Mesenchymal stem cell (in vitro differentiated cells and primary cell): ENCODE measurements around the gene CHD1.
A peak's percentile ranks its signal among the peaks of the same experiment; 100 is the strongest.

Source experiments
- DNase-seq: peaks from one replicate; pipeline ENCODE4 v3.0.0-alpha.2; 2013
- H2AFZ ChIP-seq: one replicate; pipeline ENCODE4 v1.6.1; 2013; ENCODE audit warnings: low read depth, mild to moderate bottlenecking, control low read depth, inconsistent platforms, low read length, moderate library complexity
- H2AK5ac ChIP-seq: 2 replicates; pipeline ENCODE4 v1.6.1; 2013; ENCODE audit warnings: low read length, moderate library complexity, mild to moderate bottlenecking, inconsistent platforms; ENCODE audit not compliant: severe bottlenecking
- H2BK120ac ChIP-seq: one replicate; pipeline ENCODE4 v1.6.1; 2013; ENCODE audit warnings: low read depth, mild to moderate bottlenecking, inconsistent platforms, low read length, moderate library complexity
- H2BK12ac ChIP-seq, 2 experiments: one replicate each; pipeline ENCODE4 v1.6.1; 2013; ENCODE audit warnings: inconsistent platforms in 2 of 2, low read length in 2 of 2, mild to moderate bottlenecking in 2 of 2, moderate library complexity in 2 of 2, control low read depth in 1 of 2
- H2BK15ac ChIP-seq: one replicate; pipeline ENCODE4 v1.6.1; 2013; ENCODE audit warnings: mild to moderate bottlenecking, low read depth, inconsistent platforms; ENCODE audit not compliant: poor library complexity, severe bottlenecking
- H2BK5ac ChIP-seq: 2 replicates; pipeline ENCODE4 v1.6.1; 2013; ENCODE audit warnings: low read depth, mild to moderate bottlenecking, low read length, control low read depth, inconsistent platforms; ENCODE audit not compliant: poor library complexity, severe bottlenecking
- H3K14ac ChIP-seq, 2 experiments: one replicate each; pipeline ENCODE4 v1.6.1; 2013; ENCODE audit warnings: inconsistent platforms in 2 of 2, low read length in 2 of 2, control low read depth in 1 of 2, mild to moderate bottlenecking in 1 of 2, moderate library complexity in 1 of 2
- H3K18ac ChIP-seq, 2 experiments: one replicate each; pipeline ENCODE4 v1.6.1; 2013; ENCODE audit warnings: inconsistent platforms in 2 of 2, low read length in 2 of 2, control low read depth in 1 of 2, low read depth in 1 of 2, mild to moderate bottlenecking in 1 of 2
- H3K23ac ChIP-seq, 2 experiments: one replicate each; pipeline ENCODE4 v1.6.1; 2013; ENCODE audit warnings: inconsistent platforms in 2 of 2, low read length in 2 of 2, mild to moderate bottlenecking in 2 of 2, moderate library complexity in 2 of 2, control low read depth in 1 of 2
- H3K27ac ChIP-seq: 2 replicates; pipeline ENCODE4 v1.5.1; 2013; ENCODE audit warnings: mild to moderate bottlenecking, moderate library complexity, low read length, control low read depth, inconsistent platforms; ENCODE audit not compliant: poor library complexity, severe bottlenecking
- H3K27me3 ChIP-seq, 2 experiments: 2 replicates each; pipeline versions ENCODE4 v1.6.1 to v1.7.0; 2013; ENCODE audit warnings: low read length in 2 of 2, mild to moderate bottlenecking in 2 of 2, moderate library complexity in 2 of 2, control low read depth in 1 of 2, inconsistent platforms in 1 of 2; ENCODE audit not compliant: control insufficient read depth in 1 of 2, insufficient read depth in 1 of 2
- H3K36me3 ChIP-seq, 2 experiments: 2 replicates each; pipeline versions ENCODE4 v1.6.1 to v1.7.0; 2013; ENCODE audit warnings: low read length in 2 of 2, control low read depth in 1 of 2, inconsistent platforms in 1 of 2, low read depth in 1 of 2, mild to moderate bottlenecking in 1 of 2; ENCODE audit not compliant: insufficient read depth in 2 of 2, control insufficient read depth in 1 of 2
- H3K4ac ChIP-seq, 2 experiments: one replicate each; pipeline ENCODE4 v1.6.1; 2013; ENCODE audit warnings: inconsistent platforms in 2 of 2, low read length in 2 of 2, mild to moderate bottlenecking in 2 of 2, moderate library complexity in 2 of 2, control low read depth in 1 of 2, low read depth in 1 of 2
- H3K4me1 ChIP-seq: 2 replicates; pipeline ENCODE4 v1.6.1; 2013; ENCODE audit warnings: low read depth, low read length, control low read depth; ENCODE audit not compliant: control insufficient read depth, insufficient read depth
- H3K4me2 ChIP-seq: 2 replicates; pipeline ENCODE4 v1.6.1; 2013; ENCODE audit warnings: low read length, mild to moderate bottlenecking, inconsistent platforms; ENCODE audit not compliant: poor library complexity, severe bottlenecking
- H3K4me3 ChIP-seq, 2 experiments: 2 replicates each; pipeline versions ENCODE4 v1.5.1 to v1.7.0; 2013; ENCODE audit warnings: low read length in 2 of 2, mild to moderate bottlenecking in 2 of 2, control low read depth in 1 of 2, low read depth in 1 of 2; ENCODE audit not compliant: insufficient read depth in 1 of 2
- H3K79me1 ChIP-seq: replicated peaks from 2 replicates; pipeline ENCODE4 v1.6.1; 2013; ENCODE audit warnings: mild to moderate bottlenecking, control low read depth, low read length, inconsistent platforms; ENCODE audit not compliant: poor library complexity, severe bottlenecking
- H3K9ac ChIP-seq: 2 replicates; pipeline ENCODE4 v1.7.0; 2013; ENCODE audit warnings: mild to moderate bottlenecking, low read length, moderate library complexity
- H3K9me3 ChIP-seq: 2 replicates; pipeline ENCODE4 v1.7.0; 2013; ENCODE audit warnings: mild to moderate bottlenecking, low read length; ENCODE audit not compliant: control insufficient read depth
- H4K8ac ChIP-seq: one replicate; pipeline ENCODE4 v1.6.1; 2013; ENCODE audit warnings: inconsistent platforms, mild to moderate bottlenecking, low read length, moderate library complexity
- H4K91ac ChIP-seq: one replicate; pipeline ENCODE4 v1.6.1; 2013; ENCODE audit warnings: mild to moderate bottlenecking, low read length, inconsistent platforms
- WGBS: methylation state at CpG from one replicate; pipeline ENCODE4 v1.1.7; 2013; ENCODE audit warnings: mixed read lengths; 5-methylcytosine and 5-hydroxymethylcytosine counted together

CHD1 gene

GRCh38 chr5:98927242-98927988 is 1.4 kb downstream of the CHD1 start:
- H2BK120ac ChIP-seq: no peak overlapping the region
- no peak overlapping the region for H2BK15ac ChIP-seq
- H3K9me3 ChIP-seq: no peaks in the 10 kb centered on the region
- peak overlapping the region; percentile 40 for H3K27ac ChIP-seq
- 2% methylated on average over 9 of the region's 14 CpGs for WGBS
- no peak overlapping the region for H2AK5ac ChIP-seq
- H2BK12ac ChIP-seq: no peak overlapping the region
- H3K27me3 ChIP-seq: no peaks in the 10 kb centered on the region
- H3K18ac ChIP-seq: no peak overlapping the region
- H3K4ac ChIP-seq: peak overlapping the region in 1 of 2 experiments; percentile 69
- H3K23ac ChIP-seq: no peak overlapping the region
- no peak overlapping the region for H4K8ac ChIP-seq
- peaks cover 12 to 44% of the 10 kb centered on the region in 2 experiments for H3K36me3 ChIP-seq
- H3K79me1 ChIP-seq: peaks cover 1% of the 10 kb centered on the region
- peak overlapping the region; percentile 100 for H3K9ac ChIP-seq
- H2AFZ ChIP-seq: no peak overlapping the region
- H3K4me2 ChIP-seq: peak overlapping the region; percentile 62
- no peak overlapping the region for H4K91ac ChIP-seq
- H3K4me3 ChIP-seq: peak overlapping the region; percentile 80 to 91
- peak; percentile 81 for DNase-seq
- H3K4me1 ChIP-seq: no peaks in the 10 kb centered on the region
- H2BK5ac ChIP-seq: no peak overlapping the region
- H3K14ac ChIP-seq: no peak overlapping the region

- 100% methylated on average over 3 of the region's 3 CpGs for WGBS
- no peak overlapping the region for H3K27ac ChIP-seq
These were observed 4.8 kb downstream of the CHD1 start for GRCh38 chr5:98923966-98924365.

DNA sequence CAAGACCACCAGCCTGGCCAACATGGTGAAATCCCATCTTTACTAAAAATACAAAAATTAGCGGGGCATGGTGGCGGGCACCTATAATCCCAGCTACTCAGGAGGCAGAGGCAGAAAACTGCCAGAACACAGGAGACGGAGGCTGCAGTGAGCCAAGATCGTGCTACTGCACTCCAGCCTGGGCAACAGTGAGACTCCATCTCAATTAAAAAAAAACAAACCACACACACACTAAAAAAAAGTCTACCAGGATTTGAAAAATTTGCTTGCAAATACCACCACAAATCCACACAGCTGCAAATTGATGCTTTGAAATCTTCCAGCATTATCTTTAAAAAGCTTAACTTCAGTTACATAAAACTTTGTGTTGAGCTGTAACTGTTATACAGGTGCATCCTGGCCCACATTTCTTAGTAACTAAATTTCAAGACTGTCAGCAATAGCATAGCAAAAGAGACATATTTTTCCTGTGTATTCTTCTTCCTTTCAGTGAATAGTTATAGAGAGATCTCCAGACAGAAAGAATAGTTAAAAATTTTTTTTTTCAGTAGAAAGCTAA is 6.8 kb downstream of the CHD1 start:
- peaks cover 14 to 81% of the 10 kb centered on the region in 2 experiments for H3K36me3 ChIP-seq
- DNase-seq: no peak
- H3K9ac ChIP-seq: no peak overlapping the region
- H3K9me3 ChIP-seq: no peaks in the 10 kb centered on the region
- H3K18ac ChIP-seq: no peak overlapping the region
- no peak overlapping the region for H3K14ac ChIP-seq
- no peak overlapping the region for H3K4me3 ChIP-seq
- H3K23ac ChIP-seq: no peak overlapping the region
- no peaks in the 10 kb centered on the region for H3K79me1 ChIP-seq
- H2AFZ ChIP-seq: no peak overlapping the region
- H4K91ac ChIP-seq: no peak overlapping the region
- H2BK120ac ChIP-seq: no peak overlapping the region
- no peak overlapping the region for H3K4ac ChIP-seq
- no peak overlapping the region for H2BK15ac ChIP-seq
- H3K27me3 ChIP-seq: no peaks in the 10 kb centered on the region
- H3K4me1 ChIP-seq: no peaks in the 10 kb centered on the region
- 94% methylated on average over 4 of the region's 4 CpGs for WGBS
- H2BK12ac ChIP-seq: no peak overlapping the region
- H2BK5ac ChIP-seq: no peak overlapping the region
- no peak overlapping the region for H4K8ac ChIP-seq
- H2AK5ac ChIP-seq: no peak overlapping the region
- H3K27ac ChIP-seq: no peak overlapping the region
- H3K4me2 ChIP-seq: no peak overlapping the region

More at GRCh38 chr5:98923966-98924365, 4.8 kb downstream of the CHD1 start:
- no peak overlapping the region for H3K9ac ChIP-seq
- no peak overlapping the region for H3K14ac ChIP-seq
- peaks cover 12 to 69% of the 10 kb centered on the region in 2 experiments for H3K36me3 ChIP-seq
- no peak overlapping the region for H2BK120ac ChIP-seq
- H4K8ac ChIP-seq: no peak overlapping the region
- H3K18ac ChIP-seq: no peak overlapping the region
- no peak overlapping the region for H2BK5ac ChIP-seq
- no peak overlapping the region for H3K23ac ChIP-seq
- no peaks in the 10 kb centered on the region for H3K79me1 ChIP-seq
- no peak overlapping the region for H2BK15ac ChIP-seq
- H3K4me1 ChIP-seq: no peaks in the 10 kb centered on the region
- H2BK12ac ChIP-seq: no peak overlapping the region
- no peak overlapping the region for H4K91ac ChIP-seq
- H2AK5ac ChIP-seq: no peak overlapping the region
- H3K4ac ChIP-seq: no peak overlapping the region
- no peak overlapping the region for H3K4me2 ChIP-seq
- no peaks in the 10 kb centered on the region for H3K27me3 ChIP-seq
- H2AFZ ChIP-seq: no peak overlapping the region
- DNase-seq: no peak
- H3K9me3 ChIP-seq: no peaks in the 10 kb centered on the region
- H3K4me3 ChIP-seq: no peak overlapping the region

DNA sequence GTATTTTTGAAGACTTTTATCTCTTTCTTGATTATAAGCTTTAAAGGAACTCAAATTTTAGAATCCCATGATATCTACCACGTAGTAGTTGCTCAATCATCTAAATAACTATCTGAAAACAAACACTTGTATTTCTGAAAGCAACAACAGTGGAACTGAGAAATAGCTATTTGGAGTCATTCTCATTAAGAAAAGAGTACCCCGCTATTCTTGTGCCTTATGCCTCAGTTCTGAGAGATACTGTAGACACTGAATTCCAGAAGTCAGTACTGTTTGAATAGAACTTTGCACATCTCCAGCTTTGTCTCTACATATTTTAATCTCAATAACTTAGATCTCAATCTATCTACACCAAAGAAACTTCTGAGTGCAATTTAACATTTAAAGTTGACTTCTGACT is 11.4 kb downstream of the CHD1 start:
- no peak overlapping the region for H3K4me3 ChIP-seq
- no peak overlapping the region for H3K18ac ChIP-seq
- DNase-seq: no peak
- no peak overlapping the region for H2BK12ac ChIP-seq
- H3K27ac ChIP-seq: no peak overlapping the region
- H3K9ac ChIP-seq: no peak overlapping the region
- no peak overlapping the region for H2AK5ac ChIP-seq
- H4K91ac ChIP-seq: no peak overlapping the region
- H3K36me3 ChIP-seq: peaks cover 5 to 62% of the 10 kb centered on the region in 2 experiments
- no peak overlapping the region for H3K23ac ChIP-seq
- no peaks in the 10 kb centered on the region for H3K4me1 ChIP-seq
- H3K27me3 ChIP-seq: no peaks in the 10 kb centered on the region
- no peak overlapping the region for H3K4ac ChIP-seq
- no peak overlapping the region for H2BK5ac ChIP-seq
- H3K14ac ChIP-seq: no peak overlapping the region
- H3K79me1 ChIP-seq: peaks cover 1% of the 10 kb centered on the region
- H3K9me3 ChIP-seq: no peaks in the 10 kb centered on the region
- no peak overlapping the region for H2BK15ac ChIP-seq
- no peak overlapping the region for H2AFZ ChIP-seq
- H3K4me2 ChIP-seq: no peak overlapping the region
- 100% methylated on average over 2 of the region's 2 CpGs for WGBS
- H4K8ac ChIP-seq: no peak overlapping the region
- H2BK120ac ChIP-seq: no peak overlapping the region
